ENCODE results near the gene YJEFN3.

YJEFN3 gene

GRCh38 chr19:19531951-19532805, 3.5 kb downstream of the YJEFN3 start:
- Histone ChIP-seq H3F3A (ENCODE audit: insufficient read depth) (peaks cover 11% of the 10 kb centered on the region), H3K9me2 (replicated peaks; ENCODE audit: insufficient read depth, low read length) (no peaks in the 10 kb centered on the region), H3K27me3 (ENCODE audit: low read length) (no peaks in the 10 kb centered on the region), H3K4me2 (ENCODE audit: low read depth, low read length, poor library complexity, severe bottlenecking) (no peak overlapping the region), H4K20me1 (ENCODE audit: low read depth, low read length) (no peaks in the 10 kb centered on the region), H3K79me2 (ENCODE audit: insufficient read depth, low read length) (no peaks in the 10 kb centered on the region), H2AFZ (ENCODE audit: low read depth, low read length, severe bottlenecking) (no peak overlapping the region), H3K27ac (ENCODE audit: low read depth, low read length) (no peak overlapping the region), H3K9me3 (ENCODE audit: insufficient read depth, low read length) (no peaks in the 10 kb centered on the region), H3K9ac (ENCODE audit: low read length) (no peak overlapping the region), H3K36me3 (ENCODE audit: low read length) (no peaks in the 10 kb centered on the region), H3K4me3 (ENCODE audit: insufficient read depth, low read length, poor library complexity, severe bottlenecking) (no peak overlapping the region)
- TF ChIP-seq CTCF (IDR thresholded peaks at IDR 0.05; ENCODE audit: insufficient read depth, low read length, poor library complexity, severe bottlenecking) (peak; percentile 98), EZH2phosphoT487 (conservative IDR thresholded peaks at IDR 0.05; ENCODE audit: low read length) (no peak)

DNA sequence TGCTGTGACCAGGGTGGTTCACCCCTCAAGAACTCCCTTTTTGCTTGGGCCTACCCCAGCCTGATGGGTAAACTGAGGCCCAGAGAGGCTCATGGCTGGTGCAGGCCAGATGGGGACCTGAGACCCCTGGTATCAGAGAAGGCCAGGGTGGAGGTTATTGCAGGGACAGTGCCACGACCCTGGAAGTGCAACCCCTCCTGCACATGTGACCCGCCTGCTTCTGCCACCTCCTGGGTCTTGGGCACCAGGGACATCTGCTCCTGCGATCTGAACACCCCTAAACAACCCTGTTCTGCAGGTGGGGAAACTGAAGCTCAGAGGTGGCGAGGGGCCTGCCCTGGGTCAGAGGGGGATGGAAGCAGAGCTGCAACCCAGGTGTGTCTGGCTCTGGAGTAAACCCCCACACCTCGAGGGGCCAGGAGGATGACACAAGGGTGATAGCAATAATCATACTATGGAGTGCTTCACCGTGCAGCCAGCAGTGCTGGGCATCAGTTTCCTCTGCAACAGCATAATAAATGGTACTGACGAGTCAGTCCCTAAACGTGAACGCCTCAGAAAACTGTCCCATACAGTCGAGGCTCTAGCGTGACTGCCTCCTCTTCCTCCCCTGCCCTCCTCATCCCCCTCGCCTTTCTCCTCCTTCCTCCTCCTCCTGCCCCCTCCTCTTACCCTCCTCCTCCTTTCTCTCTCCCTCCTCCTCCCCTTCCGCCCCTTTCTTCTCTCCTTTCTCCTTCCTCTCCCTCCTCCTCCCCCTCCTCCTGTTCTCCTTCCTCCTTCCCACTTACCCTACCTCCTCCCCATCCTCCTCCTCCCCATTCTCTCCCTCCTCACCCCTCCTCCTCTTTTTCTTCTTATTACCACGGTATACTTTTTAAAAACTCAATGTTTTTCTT, 4.3 kb downstream of the YJEFN3 start:
- H3K27ac ChIP-seq (ENCODE audit: low read depth, low read length) = no peak overlapping the region
- no peak overlapping the region for H3K4me2 ChIP-seq (ENCODE audit: low read depth, low read length, poor library complexity, severe bottlenecking)
- H3K36me3 ChIP-seq (ENCODE audit: low read length) = no peaks in the 10 kb centered on the region
- H3K9me3 ChIP-seq (ENCODE audit: insufficient read depth, low read length) = no peaks in the 10 kb centered on the region
- H3K9me2 ChIP-seq (replicated peaks; ENCODE audit: insufficient read depth, low read length) = no peaks in the 10 kb centered on the region
- no peak overlapping the region for H3K9ac ChIP-seq (ENCODE audit: low read length)
- no peaks in the 10 kb centered on the region for H4K20me1 ChIP-seq (ENCODE audit: low read depth, low read length)
- H3K27me3 ChIP-seq (ENCODE audit: low read length) = no peaks in the 10 kb centered on the region
- no peaks in the 10 kb centered on the region for H3K79me2 ChIP-seq (ENCODE audit: insufficient read depth, low read length)
- no peak for TF ChIP-seq CTCF (IDR thresholded peaks at IDR 0.05; ENCODE audit: insufficient read depth, low read length, poor library complexity, severe bottlenecking)
- no peak for TF ChIP-seq EZH2phosphoT487 (conservative IDR thresholded peaks at IDR 0.05; ENCODE audit: low read length)
- H3K4me3 ChIP-seq (ENCODE audit: insufficient read depth, low read length, poor library complexity, severe bottlenecking) = no peak overlapping the region
- H3F3A ChIP-seq (ENCODE audit: insufficient read depth) = peaks cover 11% of the 10 kb centered on the region
- H2AFZ ChIP-seq (ENCODE audit: low read depth, low read length, severe bottlenecking) = no peak overlapping the region

GRCh38 chr19:19533841-19534240, 5.1 kb downstream of the YJEFN3 start:
- Histone ChIP-seq H3K9me2 (replicated peaks; ENCODE audit: insufficient read depth, low read length) (no peaks in the 10 kb centered on the region), H3F3A (ENCODE audit: insufficient read depth) (peaks cover 11% of the 10 kb centered on the region), H3K79me2 (ENCODE audit: insufficient read depth, low read length) (no peaks in the 10 kb centered on the region), H3K9me3 (ENCODE audit: insufficient read depth, low read length) (no peaks in the 10 kb centered on the region), H4K20me1 (ENCODE audit: low read depth, low read length) (no peaks in the 10 kb centered on the region), H3K9ac (ENCODE audit: low read length) (no peak overlapping the region), H3K36me3 (ENCODE audit: low read length) (no peaks in the 10 kb centered on the region), H3K4me3 (ENCODE audit: insufficient read depth, low read length, poor library complexity, severe bottlenecking) (no peak overlapping the region), H3K27ac (ENCODE audit: low read depth, low read length) (no peak overlapping the region), H2AFZ (ENCODE audit: low read depth, low read length, severe bottlenecking) (no peak overlapping the region), H3K27me3 (ENCODE audit: low read length) (no peaks in the 10 kb centered on the region), H3K4me2 (ENCODE audit: low read depth, low read length, poor library complexity, severe bottlenecking) (no peak overlapping the region)
- TF ChIP-seq EZH2phosphoT487 (conservative IDR thresholded peaks at IDR 0.05; ENCODE audit: low read length) = no peak
- no peak for TF ChIP-seq CTCF (IDR thresholded peaks at IDR 0.05; ENCODE audit: insufficient read depth, low read length, poor library complexity, severe bottlenecking)
